BE2C (cell line): Measurements from ENCODE around the gene FAM114A1.
A peak's percentile ranks its signal among the peaks of the same experiment; 100 is the strongest.
"Not testable (repeated sequence)": the region's sequence is repeated elsewhere in the genome, so short reads cannot be mapped to it uniquely, and the experiment has no call there.

Experiments
- DNase-seq: peaks from one replicate; pipeline ENCODE4 v3.0.0-alpha.2; 2020
- H3K27me3 ChIP-seq: fragments of 250-450 bp; sonication (Bioruptor Pico); 2 replicates; pipeline ENCODE4 v1.5.1; 2020; ENCODE audit warnings: mild to moderate bottlenecking
- H3K36me3 ChIP-seq: fragments of 250-450 bp; sonication (Bioruptor Pico); 2 replicates; pipeline ENCODE4 v1.5.1; 2020; ENCODE audit warnings: mild to moderate bottlenecking
- H3K4me1 ChIP-seq: fragments of 250-450 bp; sonication (Bioruptor Pico); 2 replicates; pipeline ENCODE4 v1.5.1; 2020
- H3K4me3 ChIP-seq: 2 replicates; pipeline ENCODE4 v1.5.1; 2011; ENCODE audit warnings: low read depth, low read length
- H3K9me3 ChIP-seq: fragments of 250-450 bp; sonication (Bioruptor Pico); 2 replicates; pipeline ENCODE4 v1.5.1; 2020
- TF ChIP-seq, protein P1 (sequence below): IDR thresholded peaks from 2 replicates; pipeline ENCODE4 v1.5.1; 2012; ENCODE audit warnings: mild to moderate bottlenecking, low read depth, low read length

FAM114A1 gene

DNA sequence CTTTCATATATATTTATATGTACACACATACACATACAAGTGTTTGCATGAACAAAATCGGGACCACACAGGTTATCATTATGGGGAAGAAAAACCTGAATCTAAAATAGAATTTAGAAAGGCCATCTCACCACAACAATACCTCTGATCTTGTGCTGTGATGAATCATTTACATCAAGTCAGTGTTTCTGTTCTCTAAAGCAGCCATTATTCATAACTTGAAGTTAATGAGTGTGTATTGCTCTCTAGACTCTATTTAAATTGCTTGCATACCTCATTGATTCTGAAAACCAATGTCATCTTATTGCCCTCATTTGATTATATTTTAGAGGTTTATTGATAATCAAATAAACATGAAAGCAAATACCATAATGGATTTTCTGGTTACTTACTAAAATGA, 71.6 kb downstream of the FAM114A1 start:
- Histone ChIP-seq H3K27me3 (no peaks in the 10 kb centered on the region), H3K4me1 (peaks cover 10% of the 10 kb centered on the region), H3K9me3 (no peaks in the 10 kb centered on the region), H3K4me3 (no peak overlapping the region), H3K36me3 (no peaks in the 10 kb centered on the region)
- TF ChIP-seq, protein P1, sequence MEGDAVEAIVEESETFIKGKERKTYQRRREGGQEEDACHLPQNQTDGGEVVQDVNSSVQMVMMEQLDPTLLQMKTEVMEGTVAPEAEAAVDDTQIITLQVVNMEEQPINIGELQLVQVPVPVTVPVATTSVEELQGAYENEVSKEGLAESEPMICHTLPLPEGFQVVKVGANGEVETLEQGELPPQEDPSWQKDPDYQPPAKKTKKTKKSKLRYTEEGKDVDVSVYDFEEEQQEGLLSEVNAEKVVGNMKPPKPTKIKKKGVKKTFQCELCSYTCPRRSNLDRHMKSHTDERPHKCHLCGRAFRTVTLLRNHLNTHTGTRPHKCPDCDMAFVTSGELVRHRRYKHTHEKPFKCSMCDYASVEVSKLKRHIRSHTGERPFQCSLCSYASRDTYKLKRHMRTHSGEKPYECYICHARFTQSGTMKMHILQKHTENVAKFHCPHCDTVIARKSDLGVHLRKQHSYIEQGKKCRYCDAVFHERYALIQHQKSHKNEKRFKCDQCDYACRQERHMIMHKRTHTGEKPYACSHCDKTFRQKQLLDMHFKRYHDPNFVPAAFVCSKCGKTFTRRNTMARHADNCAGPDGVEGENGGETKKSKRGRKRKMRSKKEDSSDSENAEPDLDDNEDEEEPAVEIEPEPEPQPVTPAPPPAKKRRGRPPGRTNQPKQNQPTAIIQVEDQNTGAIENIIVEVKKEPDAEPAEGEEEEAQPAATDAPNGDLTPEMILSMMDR = no peak
- DNase-seq = no peak

DNA sequence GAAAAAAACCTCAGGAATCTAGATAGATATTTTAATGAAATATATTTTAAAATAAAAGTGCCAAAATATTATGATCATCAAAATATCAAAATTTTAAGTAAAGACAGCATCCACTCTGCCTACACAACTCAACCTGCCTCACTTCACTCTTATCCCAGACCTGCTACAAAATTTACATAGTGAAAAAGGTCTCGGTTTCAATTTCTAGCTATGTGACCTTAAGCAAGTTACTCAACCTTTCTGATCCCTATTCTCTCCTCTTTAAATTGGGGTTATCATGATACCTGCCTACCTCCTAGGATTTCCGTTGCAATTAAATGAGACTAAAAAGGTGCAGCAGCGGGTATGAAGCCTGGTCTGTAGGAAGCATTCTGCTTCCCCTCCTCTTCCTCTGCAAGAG, 72.9 kb downstream of the FAM114A1 start:
- TF ChIP-seq, protein P1 = no peak
- DNase-seq = no peak
- Histone ChIP-seq H3K9me3 (no peaks in the 10 kb centered on the region), H3K4me1 (peaks cover 10% of the 10 kb centered on the region), H3K36me3 (no peaks in the 10 kb centered on the region), H3K4me3 (no peak overlapping the region), H3K27me3 (no peaks in the 10 kb centered on the region)

DNA sequence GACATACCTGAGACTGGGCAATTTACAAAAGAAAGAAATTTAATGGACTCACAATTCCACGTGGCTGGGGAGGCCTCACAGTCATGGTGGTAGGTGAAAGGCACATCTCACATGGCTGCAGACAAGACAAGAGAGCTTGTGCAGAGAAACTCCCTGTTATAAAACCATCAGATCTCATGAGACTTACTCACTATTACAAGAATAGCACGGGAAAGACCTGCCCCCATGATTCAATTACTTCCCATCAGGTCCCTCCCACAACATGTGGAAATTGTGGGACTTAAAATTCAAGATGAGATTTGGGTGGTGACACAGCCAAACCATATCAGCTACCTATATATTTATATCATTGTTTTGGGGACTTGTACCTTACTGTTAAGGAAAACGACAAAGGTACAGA, 74.3 kb downstream of the FAM114A1 start:
- not testable (repeated sequence) for DNase-seq, H3K36me3 ChIP-seq, H3K9me3 ChIP-seq, H3K4me3 ChIP-seq, H3K27me3 ChIP-seq, H3K4me1 ChIP-seq

DNA sequence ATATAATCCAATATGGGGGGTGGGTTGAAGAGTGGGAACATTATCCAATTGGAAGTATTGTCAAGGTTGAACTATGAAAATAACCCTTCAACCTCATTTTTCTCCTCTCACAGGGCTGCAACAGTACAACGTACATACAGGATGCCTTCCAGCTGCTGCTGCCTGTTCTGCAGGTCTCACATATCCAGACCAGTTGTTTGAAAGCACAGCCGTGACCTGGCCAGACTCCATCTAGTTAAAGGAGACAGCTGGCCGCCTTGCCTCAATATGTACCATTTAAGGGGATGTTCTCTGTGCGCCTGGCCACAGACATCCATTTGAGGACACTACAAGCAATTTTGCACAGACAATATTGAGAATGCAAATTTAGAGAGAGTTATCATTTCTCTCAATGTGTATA, 75.7 kb downstream of the FAM114A1 start:
- Histone ChIP-seq H3K9me3 (no peaks in the 10 kb centered on the region), H3K27me3 (no peaks in the 10 kb centered on the region), H3K36me3 (no peaks in the 10 kb centered on the region), H3K4me1 (peaks cover 10% of the 10 kb centered on the region), H3K4me3 (no peak overlapping the region)
- peak; percentile 76 for DNase-seq
- TF ChIP-seq, protein P1 = no peak

DNA sequence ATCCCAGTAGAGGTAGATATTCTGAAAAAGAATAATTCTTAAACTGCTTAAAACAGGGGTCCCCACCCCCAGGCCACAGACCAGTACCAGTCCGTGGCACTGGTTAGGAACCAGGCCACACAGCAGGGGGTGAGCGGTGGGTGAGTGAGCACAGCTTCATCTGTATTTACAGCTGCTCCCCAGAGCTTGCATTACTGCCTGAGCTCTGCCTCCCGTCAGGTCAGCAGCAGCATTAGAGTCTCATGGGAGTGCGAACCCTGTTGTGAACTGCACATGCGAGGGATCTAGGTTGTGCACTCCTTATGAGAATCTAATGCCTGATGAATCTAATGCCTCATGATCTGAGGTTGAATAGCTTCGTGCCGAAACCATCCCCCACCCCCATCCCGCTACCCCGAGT, 76.8 kb downstream of the FAM114A1 start:
- H3K4me3 ChIP-seq = no peak overlapping the region
- no peaks in the 10 kb centered on the region for H3K27me3 ChIP-seq
- H3K4me1 ChIP-seq = peaks cover 10% of the 10 kb centered on the region
- TF ChIP-seq, protein P1 = no peak
- no peaks in the 10 kb centered on the region for H3K9me3 ChIP-seq
- DNase-seq = no peak
- H3K36me3 ChIP-seq = no peaks in the 10 kb centered on the region

DNA sequence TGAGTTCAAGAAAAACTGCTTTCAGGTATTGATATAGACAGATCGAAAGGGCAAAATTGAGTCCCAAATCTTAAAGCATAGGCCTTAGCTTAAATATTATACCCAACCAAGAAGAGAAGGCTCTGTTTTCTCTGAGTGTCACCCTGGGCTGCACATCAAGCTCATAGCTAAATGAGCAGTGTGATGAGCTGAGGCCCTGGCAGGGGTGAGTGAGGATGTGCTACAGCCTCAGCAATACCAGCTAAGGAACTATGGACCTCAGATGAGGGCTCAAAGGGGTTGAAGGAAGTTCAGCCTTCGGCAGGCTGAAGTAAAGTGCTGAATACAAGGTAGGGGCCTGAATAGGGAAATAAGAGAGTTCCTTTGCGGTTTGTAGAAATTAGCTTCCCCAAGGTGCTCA, 79.3 kb downstream of the FAM114A1 start:
- H3K4me3 ChIP-seq = no peak overlapping the region
- H3K27me3 ChIP-seq = no peaks in the 10 kb centered on the region
- no peaks in the 10 kb centered on the region for H3K36me3 ChIP-seq
- DNase-seq = no peak
- peaks cover 9% of the 10 kb centered on the region for H3K4me1 ChIP-seq
- H3K9me3 ChIP-seq = no peaks in the 10 kb centered on the region
- TF ChIP-seq, protein P1 = no peak

DNA sequence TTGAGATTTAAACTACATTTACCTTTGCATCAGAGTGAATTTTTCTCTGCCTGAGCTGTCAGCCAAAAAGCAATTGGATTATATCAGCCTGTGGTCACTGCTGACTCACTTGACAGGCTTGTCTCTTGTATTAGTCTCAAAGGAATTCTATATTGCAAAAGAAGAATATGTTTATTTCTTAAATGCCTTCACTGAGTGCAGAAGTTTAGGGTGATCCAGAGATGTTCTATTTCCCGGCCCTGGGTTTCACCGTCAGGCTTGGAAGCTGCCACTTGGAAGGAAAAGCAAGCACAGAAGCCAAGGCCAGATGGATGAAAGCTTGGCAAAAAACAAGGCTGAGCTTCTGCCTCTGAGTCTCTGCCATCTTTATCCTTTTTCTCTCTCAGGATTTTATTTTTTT, 80.9 kb downstream of the FAM114A1 start:
- H3K27me3 ChIP-seq = no peaks in the 10 kb centered on the region
- TF ChIP-seq, protein P1 = no peak
- no peaks in the 10 kb centered on the region for H3K9me3 ChIP-seq
- DNase-seq = no peak
- H3K4me1 ChIP-seq = no peaks in the 10 kb centered on the region
- no peaks in the 10 kb centered on the region for H3K36me3 ChIP-seq
- no peak overlapping the region for H3K4me3 ChIP-seq
